Mesendoderm (in vitro differentiated cells): ENCODE measurements around the gene PGM1.
"Not testable (repeated sequence)": the region's sequence is repeated elsewhere in the genome, so short reads cannot be mapped to it uniquely, and the experiment has no call there.

ENCODE experiments used
- DNase-seq: peaks from one replicate; pipeline ENCODE4 v3.0.0; 2013
- H2AK5ac ChIP-seq: 2 replicates; pipeline ENCODE4 v1.6.1; 2013; ENCODE audit warnings: low read length, inconsistent platforms
- H2BK120ac ChIP-seq: 2 replicates; pipeline ENCODE4 v1.6.1; 2013; ENCODE audit warnings: low read depth, mild to moderate bottlenecking, low read length, moderate library complexity, mixed read lengths
- H2BK15ac ChIP-seq: replicated peaks from 2 replicates; pipeline ENCODE4 v1.6.1; 2013; ENCODE audit warnings: low read depth, mild to moderate bottlenecking, moderate library complexity
- H2BK5ac ChIP-seq: 2 replicates; pipeline ENCODE4 v1.6.1; 2013; ENCODE audit warnings: low read length, inconsistent platforms
- H3K18ac ChIP-seq: 2 replicates; pipeline ENCODE4 v1.6.1; 2013; ENCODE audit warnings: mild to moderate bottlenecking, low read length, mixed read lengths
- H3K23ac ChIP-seq: one replicate; pipeline ENCODE4 v1.6.1; 2013; ENCODE audit warnings: low read length
- H3K27ac ChIP-seq: 2 replicates; pipeline ENCODE4 v1.5.1; 2013; ENCODE audit warnings: low read depth, mild to moderate bottlenecking, inconsistent platforms, low read length, moderate library complexity
- H3K27me3 ChIP-seq: 2 replicates; pipeline ENCODE4 v1.6.1; 2013; ENCODE audit warnings: low read length, control low read depth, mild to moderate bottlenecking, inconsistent platforms; ENCODE audit not compliant: insufficient read depth, poor library complexity
- H3K36me3 ChIP-seq: 2 replicates; pipeline ENCODE4 v1.6.1; 2013; ENCODE audit warnings: low read length, inconsistent platforms; ENCODE audit not compliant: control insufficient read depth, insufficient read depth
- H3K4ac ChIP-seq: one replicate; pipeline ENCODE4 v1.6.1; 2013; ENCODE audit warnings: low read depth, mild to moderate bottlenecking, low read length, moderate library complexity
- H3K4me1 ChIP-seq: 2 replicates; pipeline ENCODE4 v1.6.1; 2013; ENCODE audit warnings: low read depth, low read length, inconsistent platforms; ENCODE audit not compliant: control insufficient read depth
- H3K4me2 ChIP-seq: 2 replicates; pipeline ENCODE4 v1.6.1; 2013; ENCODE audit warnings: low read length
- H3K4me3 ChIP-seq: 2 replicates; pipeline ENCODE4 v1.5.1; 2013; ENCODE audit warnings: mild to moderate bottlenecking, low read length
- H3K56ac ChIP-seq: one replicate; pipeline ENCODE4 v1.6.1; 2013; ENCODE audit warnings: low read length
- H3K79me1 ChIP-seq: 2 replicates; pipeline ENCODE4 v1.6.1; 2013; ENCODE audit warnings: low read length, inconsistent platforms
- H3K79me2 ChIP-seq: 2 replicates; pipeline ENCODE4 v1.6.1; 2013; ENCODE audit warnings: mild to moderate bottlenecking, low read length; ENCODE audit not compliant: control insufficient read depth, insufficient read depth
- H3K9ac ChIP-seq: 2 replicates; pipeline ENCODE4 v1.6.1; 2013; ENCODE audit warnings: low read length, inconsistent platforms
- H4K5ac ChIP-seq: one replicate; pipeline ENCODE4 v1.6.1; 2013; ENCODE audit warnings: low read length
- H4K8ac ChIP-seq: one replicate; pipeline ENCODE4 v1.6.1; 2013; ENCODE audit warnings: low read depth, mild to moderate bottlenecking, control low read depth, low read length, moderate library complexity
- WGBS: extraction: QIAGEN DNeasy Blood & Tissue Kit; methylation state at CpG from one replicate; pipeline ENCODE4 v1.1.7; 2013; ENCODE audit warnings: low lambda C conversion rate, missing lambda C conversion rate; ENCODE audit not compliant: insufficient coverage; ENCODE audit errors: extremely low coverage; 5-methylcytosine and 5-hydroxymethylcytosine counted together

PGM1 gene

GRCh38 chr1:63574203-63574796 lies 18.9 kb upstream of the PGM1 start:
- Histone ChIP-seq H3K56ac (peak overlapping the region; percentile 83), H3K27ac (peak overlapping the region; percentile 90), H3K18ac (peak overlapping the region; percentile 97), H2BK120ac (peak overlapping the region; percentile 99), H3K4me1 (peaks cover 11% of the 10 kb centered on the region), H3K9ac (peak overlapping the region; percentile 4), H3K4ac (peak overlapping the region; percentile 94), H2BK5ac (peak overlapping the region; percentile 90)
- not testable (repeated sequence) for H2BK15ac ChIP-seq, H2AK5ac ChIP-seq, H3K27me3 ChIP-seq, H3K4me3 ChIP-seq, H3K79me2 ChIP-seq, H3K4me2 ChIP-seq, H3K36me3 ChIP-seq, H3K79me1 ChIP-seq, H4K5ac ChIP-seq, H4K8ac ChIP-seq, H3K23ac ChIP-seq
- WGBS = no CpG with 5 or more reads among the region's 2 CpGs
- peak; percentile 63 for DNase-seq

- no peak overlapping the region for H2AK5ac ChIP-seq
- peak overlapping the region; percentile 95 for H3K18ac ChIP-seq
- no peak overlapping the region for H3K4me3 ChIP-seq
- DNase-seq = no peak
- H2BK15ac ChIP-seq = peak overlapping the region; percentile 96
- H2BK5ac ChIP-seq = no peak overlapping the region
- no peak overlapping the region for H2BK120ac ChIP-seq
- H3K79me2 ChIP-seq = no peaks in the 10 kb centered on the region
- H3K79me1 ChIP-seq = no peaks in the 10 kb centered on the region
- H3K23ac ChIP-seq = no peak overlapping the region
- H3K27ac ChIP-seq = peak overlapping the region; percentile 72
- no peaks in the 10 kb centered on the region for H3K27me3 ChIP-seq
- no peak overlapping the region for H4K5ac ChIP-seq
- no peak overlapping the region for H4K8ac ChIP-seq
- peak overlapping the region; percentile 44 for H3K56ac ChIP-seq
- H3K4me1 ChIP-seq = peaks cover 6% of the 10 kb centered on the region
- no peak overlapping the region for H3K4me2 ChIP-seq
- peak overlapping the region; percentile 87 for H3K4ac ChIP-seq
- no CpG with 5 or more reads among the region's 4 CpGs for WGBS
- H3K9ac ChIP-seq = no peak overlapping the region
- no peaks in the 10 kb centered on the region for H3K36me3 ChIP-seq
Measured at GRCh38 chr1:63575340-63575826, 17.8 kb upstream of the PGM1 start.

GRCh38 chr1:63586326-63586725 lies 6.9 kb upstream of the PGM1 start:
- not testable (repeated sequence) for H3K18ac ChIP-seq, H3K4ac ChIP-seq, H3K9ac ChIP-seq, H3K27ac ChIP-seq, H3K23ac ChIP-seq, H3K79me1 ChIP-seq, H3K79me2 ChIP-seq, H2BK15ac ChIP-seq, H2BK120ac ChIP-seq, H3K56ac ChIP-seq, DNase-seq, H3K4me2 ChIP-seq, H3K4me1 ChIP-seq, H3K4me3 ChIP-seq, H2AK5ac ChIP-seq, H3K36me3 ChIP-seq, H4K5ac ChIP-seq, H4K8ac ChIP-seq, H3K27me3 ChIP-seq, H2BK5ac ChIP-seq
- WGBS = no CpG with 5 or more reads among the region's 1 CpG

- Histone ChIP-seq H3K23ac (no peak overlapping the region), H3K56ac (no peak overlapping the region), H3K4me2 (no peak overlapping the region), H3K27me3 (no peaks in the 10 kb centered on the region), H3K36me3 (no peaks in the 10 kb centered on the region), H3K27ac (no peak overlapping the region), H3K4me3 (no peak overlapping the region), H2BK5ac (no peak overlapping the region), H3K79me2 (peaks cover 4% of the 10 kb centered on the region), H2AK5ac (no peak overlapping the region), H3K79me1 (peaks cover 4% of the 10 kb centered on the region), H2BK15ac (no peak overlapping the region), H3K4me1 (peaks cover 6% of the 10 kb centered on the region), H3K4ac (no peak overlapping the region), H3K9ac (no peak overlapping the region), H4K5ac (no peak overlapping the region), H4K8ac (no peak overlapping the region), H2BK120ac (no peak overlapping the region), H3K18ac (no peak overlapping the region)
- WGBS = no CpG with 5 or more reads among the region's 3 CpGs
- no peak for DNase-seq
Measured at GRCh38 chr1:63590166-63590560, 3.0 kb upstream of the PGM1 start.

GRCh38 chr1:63592536-63593302 lies 492 bp upstream of the PGM1 start:
- Histone ChIP-seq H3K4me1 (peaks cover 6% of the 10 kb centered on the region), H3K79me1 (peaks cover 10% of the 10 kb centered on the region), H3K56ac (peak overlapping the region; percentile 65), H2BK5ac (no peak overlapping the region), H3K23ac (no peak overlapping the region), H3K27me3 (no peaks in the 10 kb centered on the region), H3K79me2 (peaks cover 14% of the 10 kb centered on the region), H3K4me2 (peak overlapping the region; percentile 26), H2AK5ac (no peak overlapping the region), H3K27ac (peak overlapping the region; percentile 52), H3K4me3 (no peak overlapping the region), H3K36me3 (no peaks in the 10 kb centered on the region), H4K5ac (peak overlapping the region; percentile 26), H2BK120ac (no peak overlapping the region), H2BK15ac (no peak overlapping the region), H4K8ac (no peak overlapping the region), H3K9ac (peak overlapping the region; percentile 46), H3K4ac (no peak overlapping the region), H3K18ac (peak overlapping the region; percentile 43)
- peak; percentile 93 for DNase-seq
- WGBS = no CpG with 5 or more reads among the region's 18 CpGs
